ENCODE data around the gene TIMM50. TPM values are rescaled to one million over a fixed set of nuclear protein-coding genes. Genes with fewer than 3 reads are reported as not detected.
A peak's percentile ranks its signal among the peaks of the same experiment; 100 is the strongest.

Gene TIMM50
- total and polyA plus RNA-seq, 2 of the 13 experiments (the other 11 are each of a cell fraction or from before 2014, with no cell fraction given) = 91.1 to 92.5 TPM

GRCh38 chr19:39539518-39540332 is 59.1 kb downstream of the TIMM50 start, which contains the start of gene EID2 (continued):
- 0 out of 2 replicates have a peak, but pooled peaks have one; percentile 12 for TF ChIP-seq GMEB2 (CRISPR knock-in tag; IDR thresholded peaks at IDR 0.05; ENCODE audit: low read depth)
- TF ChIP-seq CTCF (CRISPR knock-in tag; IDR thresholded peaks at IDR 0.05) = peak; percentile 92
- TF ChIP-seq ZFP90 (CRISPR knock-in tag; IDR thresholded peaks at IDR 0.05; ENCODE audit: borderline replicate concordance) = peak; percentile 87
- TF ChIP-seq ATRX (CRISPR knock-in tag; IDR thresholded peaks at IDR 0.05; ENCODE audit: borderline replicate concordance) = no peak
- TF ChIP-seq JUND (CRISPR knock-in tag; IDR thresholded peaks at IDR 0.05) = no peak
- TF ChIP-seq U2AF2 (IDR thresholded peaks at IDR 0.05; ENCODE audit: low read depth, low read length) = no peak
- no peak for TF ChIP-seq RBM22 (optimal IDR thresholded peaks at IDR 0.05; ENCODE audit: low read length)
- TF ChIP-seq MLXIP (CRISPR knock-in tag; IDR thresholded peaks at IDR 0.05; ENCODE audit: borderline replicate concordance) = 0 out of 2 replicates have a peak, but pooled peaks have one; percentile 33
- TF ChIP-seq XRCC5 (optimal IDR thresholded peaks at IDR 0.05; ENCODE audit: low read length) = peak; percentile 41
- TF ChIP-seq EED (CRISPR knock-in tag; IDR thresholded peaks at IDR 0.05) = no peak; the same call in 1 of the 2 replicates
- peak; percentile 69 for TF ChIP-seq ZNF792 (CRISPR knock-in tag; IDR thresholded peaks at IDR 0.05)
- peak; percentile 97 for TF ChIP-seq ZFY (CRISPR knock-in tag; IDR thresholded peaks at IDR 0.05)
- TF ChIP-seq SAP130 (CRISPR knock-in tag; IDR thresholded peaks at IDR 0.05; ENCODE audit: low read depth) = peak; percentile 76
- TF ChIP-seq ZBTB1 (CRISPR knock-in tag; IDR thresholded peaks at IDR 0.05; ENCODE audit: borderline replicate concordance) = no peak
- peak; percentile 70; the same call in 1 of the 2 replicates for TF ChIP-seq KMT2A (CRISPR knock-in tag; IDR thresholded peaks at IDR 0.05)
- peak; percentile 61 for TF ChIP-seq RBM39 (IDR thresholded peaks at IDR 0.05; ENCODE audit: low read depth, low read length, poor library complexity, severe bottlenecking)
- TF ChIP-seq THAP9 (CRISPR knock-in tag; IDR thresholded peaks at IDR 0.05; ENCODE audit: borderline replicate concordance) = peak; percentile 33; the same call in 1 of the 2 replicates
- peak; percentile 59; the same call in 1 of the 2 replicates for TF ChIP-seq ZNF691 (CRISPR knock-in tag; IDR thresholded peaks at IDR 0.05; ENCODE audit: borderline replicate concordance, low read depth)

Measured in HepG2 (cell line).